Stimulated activated CD8-positive, alpha-beta memory T cell treated with anti-CD3 and anti-CD28 coated beads, Interleukin-7, amount 100 ng/mL, for 4 hours (primary cell): Measurements from ENCODE around the gene E4F1.
A peak's percentile ranks its signal among the peaks of the same experiment; 100 is the strongest.
"Not testable (repeated sequence)": the region's sequence is repeated elsewhere in the genome, so short reads cannot be mapped to it uniquely, and the experiment has no call there.

Source experiments
- DNase-seq, 2 donors: peaks; one replicate each; pipeline ENCODE4 v3.0.0-alpha.2; 2020; ENCODE audit warnings: low read depth in 2 of 2

The E4F1 gene

GRCh38 chr16:2244301-2244700, 20.9 kb downstream of the E4F1 start:
- DNase-seq: no peak

GRCh38 chr16:2244926-2245795, 21.8 kb downstream of the E4F1 start:
- no peak for DNase-seq

- DNase-seq: no peak
Observed at GRCh38 chr16:2246301-2246885, 23.0 kb downstream of the E4F1 start.

GRCh38 chr16:2250652-2251295, 27.4 kb downstream of the E4F1 start:
- no peak for DNase-seq

GRCh38 chr16:2251296-2252111, 28.1 kb downstream of the E4F1 start, which contains the start of gene ECI1:
TSS of gene ECI1 (minus strand) at chr16:2251587. CDS start at chr16:2251566, 21 bp downstream.
- DNase-seq: peak; percentile 48 to 76

- no peak for DNase-seq
Observed at GRCh38 chr16:2252806-2253148, 29.4 kb downstream of the E4F1 start.

- no peak for DNase-seq
Observed at GRCh38 chr16:2253293-2253692, 29.9 kb downstream of the E4F1 start.

GRCh38 chr16:2256531-2257140, 33.2 kb downstream of the E4F1 start:
- DNase-seq: no peak

GRCh38 chr16:2257726-2258125, 34.3 kb downstream of the E4F1 start:
- DNase-seq: no peak

GRCh38 chr16:2258530-2258929, 35.1 kb downstream of the E4F1 start:
- not testable (repeated sequence) for DNase-seq

GRCh38 chr16:2260250-2260649, 36.9 kb downstream of the E4F1 start:
- no peak for DNase-seq

GRCh38 chr16:2263026-2263425, 39.6 kb downstream of the E4F1 start:
- DNase-seq: not testable (repeated sequence)

GRCh38 chr16:2266887-2267286, 43.5 kb downstream of the E4F1 start:
- DNase-seq: not testable (repeated sequence)

- DNase-seq: not testable (repeated sequence)
Observed at GRCh38 chr16:2267505-2267912, 44.1 kb downstream of the E4F1 start.

- DNase-seq: peak; percentile 89 to 95
Observed at GRCh38 chr16:2267913-2268666, 44.7 kb downstream of the E4F1 start, which contains the start of gene RNPS1. TSS of gene RNPS1 (minus strand) at chr16:2268126. CDS start at chr16:2264643, 3,483 bp downstream.

GRCh38 chr16:2270070-2270462, 46.7 kb downstream of the E4F1 start:
- DNase-seq: no peak

- no peak for DNase-seq
Observed at GRCh38 chr16:2270588-2271470, 47.4 kb downstream of the E4F1 start.

GRCh38 chr16:2271848-2272461, 48.6 kb downstream of the E4F1 start:
- DNase-seq: no peak

GRCh38 chr16:2273484-2273883, 50.1 kb downstream of the E4F1 start:
- DNase-seq: no peak
